ENCODE data around the gene WWC1.

DNA sequence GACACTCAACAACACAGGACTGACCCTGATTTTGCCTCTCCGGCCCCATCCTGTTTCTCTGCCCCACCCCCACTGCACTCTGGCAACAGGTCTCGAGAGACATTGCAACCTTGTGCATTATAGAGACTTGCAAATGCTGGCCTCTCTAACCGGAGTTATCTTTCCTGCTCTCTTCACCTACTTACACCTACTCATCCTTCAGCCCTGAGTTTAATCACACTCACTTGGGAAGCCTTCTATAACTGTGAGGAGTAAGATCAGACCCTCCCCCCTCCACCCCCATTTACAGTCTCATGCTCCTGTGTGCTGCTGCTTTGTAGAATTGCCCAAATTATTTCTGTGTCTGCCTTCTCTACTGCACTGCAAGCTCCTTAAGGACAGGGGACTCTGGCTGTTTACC, 42.8 kb downstream of the WWC1 start:
- TF ChIP-seq SOX6 (IDR thresholded peaks at IDR 0.05): no peak
- no peak for TF ChIP-seq POLR2AphosphoS5 (IDR thresholded peaks at IDR 0.05; ENCODE audit: control insufficient read depth, insufficient read depth, low read depth, low read length)
- no peak for TF ChIP-seq CTCF (IDR thresholded peaks at IDR 0.05 in 2 of 3, conservative IDR thresholded peaks at IDR 0.05 in 1 of 3; ENCODE audit: insufficient read depth in 2 of 3, low read depth in 1 of 3, low read length in 3 of 3)
- TF ChIP-seq ASH1L (IDR thresholded peaks at IDR 0.05; ENCODE audit: borderline replicate concordance, low read depth, partially characterized antibody): no peak
- no peak for TF ChIP-seq FOXJ3 (CRISPR knock-in tag; IDR thresholded peaks at IDR 0.05)
- TF ChIP-seq, protein P1, sequence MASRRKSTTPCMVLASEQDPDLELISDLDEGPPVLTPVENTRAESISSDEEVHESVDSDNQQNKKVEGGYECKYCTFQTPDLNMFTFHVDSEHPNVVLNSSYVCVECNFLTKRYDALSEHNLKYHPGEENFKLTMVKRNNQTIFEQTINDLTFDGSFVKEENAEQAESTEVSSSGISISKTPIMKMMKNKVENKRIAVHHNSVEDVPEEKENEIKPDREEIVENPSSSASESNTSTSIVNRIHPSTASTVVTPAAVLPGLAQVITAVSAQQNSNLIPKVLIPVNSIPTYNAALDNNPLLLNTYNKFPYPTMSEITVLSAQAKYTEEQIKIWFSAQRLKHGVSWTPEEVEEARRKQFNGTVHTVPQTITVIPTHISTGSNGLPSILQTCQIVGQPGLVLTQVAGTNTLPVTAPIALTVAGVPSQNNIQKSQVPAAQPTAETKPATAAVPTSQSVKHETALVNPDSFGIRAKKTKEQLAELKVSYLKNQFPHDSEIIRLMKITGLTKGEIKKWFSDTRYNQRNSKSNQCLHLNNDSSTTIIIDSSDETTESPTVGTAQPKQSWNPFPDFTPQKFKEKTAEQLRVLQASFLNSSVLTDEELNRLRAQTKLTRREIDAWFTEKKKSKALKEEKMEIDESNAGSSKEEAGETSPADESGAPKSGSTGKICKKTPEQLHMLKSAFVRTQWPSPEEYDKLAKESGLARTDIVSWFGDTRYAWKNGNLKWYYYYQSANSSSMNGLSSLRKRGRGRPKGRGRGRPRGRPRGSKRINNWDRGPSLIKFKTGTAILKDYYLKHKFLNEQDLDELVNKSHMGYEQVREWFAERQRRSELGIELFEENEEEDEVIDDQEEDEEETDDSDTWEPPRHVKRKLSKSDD (conservative IDR thresholded peaks at IDR 0.05; ENCODE audit: low read length): no peak
- no peak for TF ChIP-seq CHCHD3 (CRISPR knock-in tag; IDR thresholded peaks at IDR 0.05)
- no peak for TF ChIP-seq FOXO4 (CRISPR knock-in tag; IDR thresholded peaks at IDR 0.05)
- TF ChIP-seq CHD4 (IDR thresholded peaks at IDR 0.05; ENCODE audit: insufficient read depth, insufficient replicate concordance, low read depth, low read length, poor library complexity, severe bottlenecking): no peak
- TF ChIP-seq HMGXB4 (CRISPR knock-in tag; IDR thresholded peaks at IDR 0.05): no peak
- TF ChIP-seq TCF7 (IDR thresholded peaks at IDR 0.05; ENCODE audit: borderline replicate concordance): no peak
- TF ChIP-seq IRF2 (CRISPR knock-in tag; IDR thresholded peaks at IDR 0.05): no peak
- no peak for TF ChIP-seq NFXL1 (CRISPR knock-in tag; IDR thresholded peaks at IDR 0.05)

All from K562 (cell line).